Endothelial cell of umbilical vein (primary cell): ENCODE results near the gene ATP8A2.

ENCODE experiments used
- EZH2 ChIP-seq: IDR thresholded peaks from 2 replicates; pipeline ENCODE4 v1.6.1; 2012; ENCODE audit warnings: borderline replicate concordance, low read depth, mild to moderate bottlenecking, moderate library complexity, low read length, inconsistent platforms; ENCODE audit not compliant: severe bottlenecking
- POLR2A ChIP-seq: IDR thresholded peaks from 2 replicates; pipeline ENCODE4 v1.6.1; 2012; ENCODE audit warnings: low read depth, mild to moderate bottlenecking, control low read depth, low read length
- POLR2AphosphoS5 ChIP-seq: IDR thresholded peaks from 2 replicates; pipeline ENCODE4 v1.6.1; 2012; ENCODE audit warnings: low read depth, mild to moderate bottlenecking, control low read depth, low read length, moderate library complexity; ENCODE audit not compliant: insufficient read depth
- TF ChIP-seq, protein P1 (sequence below), 2 donors: IDR thresholded peaks; 1 replicate in 1 of 2; 2 replicates in 1 of 2; pipeline ENCODE4 v1.5.1; 2011; ENCODE audit warnings: low read length in 2 of 2, mild to moderate bottlenecking in 2 of 2, moderate library complexity in 2 of 2, control low read depth in 1 of 2, inconsistent platforms in 1 of 2, low read depth in 1 of 2; ENCODE audit not compliant: insufficient read depth in 1 of 2; ENCODE audit errors: extremely low read depth in 1 of 2

DNA sequence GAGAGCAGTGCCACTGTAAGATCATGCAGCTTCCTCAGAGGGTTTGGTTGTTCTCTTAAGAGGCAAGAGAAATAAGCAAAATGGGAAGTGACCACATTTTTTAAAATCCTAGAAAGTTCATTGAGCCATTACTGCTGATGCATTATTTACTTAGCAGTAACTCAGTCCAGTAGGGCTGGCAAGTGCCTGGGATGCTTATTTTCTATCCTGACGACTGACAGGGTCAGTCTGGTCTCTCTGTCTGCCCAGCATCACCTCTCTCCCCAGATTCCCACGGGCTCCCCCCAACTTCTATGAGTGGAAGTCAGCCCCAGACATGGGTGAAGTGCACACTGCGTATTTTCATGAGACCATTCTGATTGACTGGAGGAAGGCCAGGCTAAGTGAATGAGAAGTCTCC lies 669.7 kb downstream of the ATP8A2 start:
- TF ChIP-seq POLR2A, result no peak
- TF ChIP-seq, protein P1, sequence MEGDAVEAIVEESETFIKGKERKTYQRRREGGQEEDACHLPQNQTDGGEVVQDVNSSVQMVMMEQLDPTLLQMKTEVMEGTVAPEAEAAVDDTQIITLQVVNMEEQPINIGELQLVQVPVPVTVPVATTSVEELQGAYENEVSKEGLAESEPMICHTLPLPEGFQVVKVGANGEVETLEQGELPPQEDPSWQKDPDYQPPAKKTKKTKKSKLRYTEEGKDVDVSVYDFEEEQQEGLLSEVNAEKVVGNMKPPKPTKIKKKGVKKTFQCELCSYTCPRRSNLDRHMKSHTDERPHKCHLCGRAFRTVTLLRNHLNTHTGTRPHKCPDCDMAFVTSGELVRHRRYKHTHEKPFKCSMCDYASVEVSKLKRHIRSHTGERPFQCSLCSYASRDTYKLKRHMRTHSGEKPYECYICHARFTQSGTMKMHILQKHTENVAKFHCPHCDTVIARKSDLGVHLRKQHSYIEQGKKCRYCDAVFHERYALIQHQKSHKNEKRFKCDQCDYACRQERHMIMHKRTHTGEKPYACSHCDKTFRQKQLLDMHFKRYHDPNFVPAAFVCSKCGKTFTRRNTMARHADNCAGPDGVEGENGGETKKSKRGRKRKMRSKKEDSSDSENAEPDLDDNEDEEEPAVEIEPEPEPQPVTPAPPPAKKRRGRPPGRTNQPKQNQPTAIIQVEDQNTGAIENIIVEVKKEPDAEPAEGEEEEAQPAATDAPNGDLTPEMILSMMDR (IDR thresholded peaks at IDR 0.05; ENCODE audit: extremely low read depth in 1 of 2, insufficient read depth in 1 of 2, low read depth in 1 of 2, low read length in 2 of 2), result no peak
- no peak for TF ChIP-seq EZH2
- no peak for TF ChIP-seq POLR2AphosphoS5
